Measurements from ENCODE around the gene KIRREL3. TPM values are rescaled to one million over a fixed set of nuclear protein-coding genes. Genes with fewer than 3 reads are reported as not detected.

Gene KIRREL3
- total RNA-seq, 1 experiment from 2014 or later: 0.44 TPM

DNA sequence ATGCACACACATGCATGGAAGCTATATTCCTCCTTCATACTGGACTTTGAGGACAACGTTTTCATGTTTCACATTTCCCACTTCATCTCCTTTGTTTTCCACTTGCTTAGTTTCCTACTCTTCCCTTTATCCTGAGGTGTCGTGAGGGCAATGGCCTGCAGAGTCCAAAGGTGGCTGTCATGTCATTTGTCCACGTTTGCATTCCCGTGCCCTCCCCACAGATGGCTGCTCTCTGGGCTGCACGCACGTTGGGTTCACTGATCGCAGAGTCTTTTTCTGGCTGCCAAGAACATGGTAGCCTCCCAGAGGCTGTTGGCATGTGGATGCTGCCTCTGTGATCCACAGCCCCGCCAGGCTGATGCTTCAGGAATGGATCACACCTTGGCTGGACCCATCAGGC lies 389.1 kb downstream of the KIRREL3 start:
- POLR2A ChIA-PET (ENCODE audit: unreplicated experiment): no interaction called here
- no peak for ATAC-seq

GRCh38 chr11:126608658-126609057 lies 391.9 kb downstream of the KIRREL3 start:
- H3K9ac ChIP-seq (ENCODE audit: low read length): no peak overlapping the region
- BruUV-seq (replicated peaks): no TSS peak
- ATAC-seq (no peak), DNase-seq (no peak)
- H3F3A ChIP-seq (ENCODE audit: low read length, unreplicated experiment): no peaks in the 10 kb centered on the region
- no peak overlapping the region for H2AFZ ChIP-seq (ENCODE audit: low read length)
- H3K79me2 ChIP-seq (ENCODE audit: low read length): no peaks in the 10 kb centered on the region
- H3K9me3 ChIP-seq (ENCODE audit: low read length): no peaks in the 10 kb centered on the region
- no peaks in the 10 kb centered on the region for H4K20me1 ChIP-seq (ENCODE audit: low read length)
- CTCF ChIA-PET: no interaction called here
- POLR2A ChIA-PET (ENCODE audit: unreplicated experiment): no interaction called here
- H3K27me3 ChIP-seq (ENCODE audit: low read length): peaks cover 92% of the 10 kb centered on the region
- no peaks in the 10 kb centered on the region for H3K4me1 ChIP-seq (ENCODE audit: insufficient read depth, low read length)
- H3K9me2 ChIP-seq (replicated peaks; ENCODE audit: low read length): no peaks in the 10 kb centered on the region
- H3K27ac ChIP-seq (ENCODE audit: low read length): no peak overlapping the region
- H3K4me2 ChIP-seq (ENCODE audit: low read length): no peak overlapping the region
- H3K4me3 ChIP-seq (ENCODE audit: low read length): no peak overlapping the region
- no peaks in the 10 kb centered on the region for H3K36me3 ChIP-seq (ENCODE audit: low read depth, low read length)
- TF ChIP-seq EZH2 (IDR thresholded peaks at IDR 0.05; ENCODE audit: low read length, unreplicated experiment) (no peak), EZH2phosphoT487 (IDR thresholded peaks at IDR 0.05; ENCODE audit: borderline replicate concordance, low read length) (no peak), CTCF (conservative IDR thresholded peaks at IDR 0.05; ENCODE audit: low read depth, low read length) (no peak)
- intact Hi-C loops (cut with micrococcal nuclease): loop anchor here (5.0 kb wide), 1 partner anchor 166 kb away; no protein-coding TSS in a partner anchor

More for the DNA sequence above, 389.1 kb downstream of the KIRREL3 start:
- Histone ChIP-seq H3K4me2 (ENCODE audit: low read length) (no peak overlapping the region), H2AFZ (ENCODE audit: low read length) (no peak overlapping the region), H3K4me3 (ENCODE audit: low read length) (no peak overlapping the region), H3K27ac (ENCODE audit: low read length) (no peak overlapping the region), H3K4me1 (ENCODE audit: insufficient read depth, low read length) (no peaks in the 10 kb centered on the region), H3K27me3 (ENCODE audit: low read length) (peaks cover 93% of the 10 kb centered on the region), H4K20me1 (ENCODE audit: low read length) (no peaks in the 10 kb centered on the region), H3F3A (ENCODE audit: low read length, unreplicated experiment) (no peaks in the 10 kb centered on the region), H3K9me3 (ENCODE audit: low read length) (no peaks in the 10 kb centered on the region), H3K36me3 (ENCODE audit: low read depth, low read length) (no peaks in the 10 kb centered on the region), H3K9ac (ENCODE audit: low read length) (no peak overlapping the region), H3K79me2 (ENCODE audit: low read length) (no peaks in the 10 kb centered on the region), H3K9me2 (replicated peaks; ENCODE audit: low read length) (no peaks in the 10 kb centered on the region)
- intact Hi-C loops (cut with micrococcal nuclease): no loop called here
- no TSS peak for BruUV-seq (replicated peaks)
- TF ChIP-seq CTCF (conservative IDR thresholded peaks at IDR 0.05; ENCODE audit: low read depth, low read length) (no peak), EZH2phosphoT487 (IDR thresholded peaks at IDR 0.05; ENCODE audit: borderline replicate concordance, low read length) (no peak), EZH2 (IDR thresholded peaks at IDR 0.05; ENCODE audit: low read length, unreplicated experiment) (no peak)
- CTCF ChIA-PET: no interaction called here
- DNase-seq: no peak

DNA sequence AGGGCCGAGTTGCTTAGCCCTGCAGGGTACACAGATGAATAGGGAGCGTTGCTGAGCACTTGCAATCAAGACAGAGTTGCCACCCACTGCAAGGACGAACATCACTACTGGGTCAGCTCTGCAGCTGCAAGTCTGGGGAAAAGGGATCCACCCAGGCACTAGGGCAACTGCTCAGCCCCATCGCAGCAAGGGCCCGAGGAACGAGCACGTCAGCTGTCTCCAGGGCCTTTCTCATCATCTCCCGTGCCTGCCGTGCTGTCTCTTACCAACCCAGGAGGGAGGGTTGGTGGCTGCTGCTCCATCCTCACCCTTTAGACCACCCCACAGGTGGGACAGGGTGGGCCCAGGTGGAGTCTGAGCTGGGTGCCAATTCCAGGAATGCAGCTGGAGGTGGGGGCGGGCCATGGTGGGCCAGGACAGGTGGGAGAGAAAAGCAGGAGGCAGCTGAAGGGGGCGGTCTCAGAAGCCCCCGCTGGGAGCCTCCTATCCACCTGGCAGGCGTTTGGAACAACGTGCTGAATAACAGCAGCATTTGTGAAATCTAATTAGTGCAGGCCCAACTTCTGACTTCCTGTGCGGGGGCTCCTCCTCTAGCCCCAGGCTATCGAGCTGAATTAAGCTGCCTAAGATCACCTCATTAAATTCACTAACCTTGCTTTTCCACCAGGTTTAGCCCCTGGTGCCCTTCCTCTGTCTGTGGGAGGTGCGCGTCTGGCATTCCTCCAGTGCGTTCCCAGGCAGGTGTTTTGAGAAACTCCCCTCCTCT lies 392.6 kb downstream of the KIRREL3 start:
- Histone ChIP-seq H3K4me2 (ENCODE audit: low read length) (no peak overlapping the region), H2AFZ (ENCODE audit: low read length) (no peak overlapping the region), H3K27me3 (ENCODE audit: low read length) (peaks cover 92% of the 10 kb centered on the region), H4K20me1 (ENCODE audit: low read length) (no peaks in the 10 kb centered on the region), H3K9me2 (replicated peaks; ENCODE audit: low read length) (no peaks in the 10 kb centered on the region), H3K9ac (ENCODE audit: low read length) (no peak overlapping the region), H3K4me1 (ENCODE audit: insufficient read depth, low read length) (no peaks in the 10 kb centered on the region), H3F3A (ENCODE audit: low read length, unreplicated experiment) (no peaks in the 10 kb centered on the region), H3K79me2 (ENCODE audit: low read length) (no peaks in the 10 kb centered on the region), H3K9me3 (ENCODE audit: low read length) (no peaks in the 10 kb centered on the region), H3K4me3 (ENCODE audit: low read length) (no peak overlapping the region), H3K27ac (ENCODE audit: low read length) (no peak overlapping the region), H3K36me3 (ENCODE audit: low read depth, low read length) (no peaks in the 10 kb centered on the region)
- DNase-seq (no peak), ATAC-seq (no peak)
- intact Hi-C loops (cut with micrococcal nuclease): loop anchor here (2.0 to 5.0 kb wide), 2 partner anchors 166 to 383 kb away; no protein-coding TSS in a partner anchor
- ChIA-PET CTCF (interaction anchor here (0.6 to 0.7 kb wide), 3 partner anchors 10 to 382 kb away, joined by 3 read pairs; no protein-coding TSS in a partner anchor), POLR2A (ENCODE audit: unreplicated experiment) (no interaction called here)
- TF ChIP-seq EZH2phosphoT487 (IDR thresholded peaks at IDR 0.05; ENCODE audit: borderline replicate concordance, low read length) (no peak), CTCF (conservative IDR thresholded peaks at IDR 0.05; ENCODE audit: low read depth, low read length) (no peak), EZH2 (IDR thresholded peaks at IDR 0.05; ENCODE audit: low read length, unreplicated experiment) (no peak)
- no TSS peak for BruUV-seq (replicated peaks)

Measured in PC-3 (cell line).